ENCODE results near the gene ZNF684.

The ZNF684 gene

GRCh38 chr1:40532844-40533424 is 1.5 kb downstream of the ZNF684 start:
- H2BK5ac ChIP-seq (ENCODE audit: low read depth, low read length, poor library complexity, severe bottlenecking) = no peak overlapping the region
- H3K14ac ChIP-seq (ENCODE audit: low read length in 2 of 2) = no peak overlapping the region
- H3K4me1 ChIP-seq (ENCODE audit: control insufficient read depth, insufficient read depth, low read depth, low read length) = no peaks in the 10 kb centered on the region
- no peak overlapping the region for H2AFZ ChIP-seq (ENCODE audit: low read depth, low read length)
- no peak overlapping the region for H3K4ac ChIP-seq (ENCODE audit: low read depth in 1 of 2, low read length in 2 of 2)
- no peaks in the 10 kb centered on the region for H3K36me3 ChIP-seq (ENCODE audit: control insufficient read depth in 1 of 2, insufficient read depth in 2 of 2, low read depth in 1 of 2, low read length in 2 of 2)
- no peak overlapping the region for H2BK15ac ChIP-seq (ENCODE audit: low read depth, poor library complexity, severe bottlenecking)
- H4K91ac ChIP-seq (ENCODE audit: low read length) = no peak overlapping the region
- no peak overlapping the region for H3K23ac ChIP-seq (ENCODE audit: low read length in 2 of 2)
- no peak overlapping the region for H3K4me2 ChIP-seq (ENCODE audit: low read length, poor library complexity, severe bottlenecking)
- no peak overlapping the region for H2BK12ac ChIP-seq (ENCODE audit: low read length in 2 of 2)
- H3K79me1 ChIP-seq (replicated peaks; ENCODE audit: low read length, poor library complexity, severe bottlenecking) = peaks cover 3% of the 10 kb centered on the region
- no peaks in the 10 kb centered on the region for H3K27me3 ChIP-seq (ENCODE audit: control insufficient read depth in 1 of 2, insufficient read depth in 1 of 2, low read length in 2 of 2)
- peak overlapping the region; percentile 88 for H3K9ac ChIP-seq (ENCODE audit: low read length)
- H3K27ac ChIP-seq (ENCODE audit: low read length, poor library complexity, severe bottlenecking) = no peak overlapping the region
- no peak overlapping the region for H2AK5ac ChIP-seq (ENCODE audit: low read length, severe bottlenecking)
- DNase-seq = peak; percentile 67
- H2BK120ac ChIP-seq (ENCODE audit: low read depth, low read length) = no peak overlapping the region
- no peak overlapping the region for H4K8ac ChIP-seq (ENCODE audit: low read length)
- no peak overlapping the region for H3K4me3 ChIP-seq (ENCODE audit: insufficient read depth in 1 of 2, low read depth in 1 of 2, low read length in 2 of 2)
- H3K18ac ChIP-seq (ENCODE audit: low read depth in 1 of 2, low read length in 2 of 2) = no peak overlapping the region
- H3K9me3 ChIP-seq (ENCODE audit: control insufficient read depth, low read length) = no peaks in the 10 kb centered on the region

GRCh38 chr1:40534589-40534988 is 3.2 kb downstream of the ZNF684 start:
- Histone ChIP-seq H3K14ac (ENCODE audit: low read length in 2 of 2) (no peak overlapping the region), H3K4ac (ENCODE audit: low read depth in 1 of 2, low read length in 2 of 2) (no peak overlapping the region), H3K4me2 (ENCODE audit: low read length, poor library complexity, severe bottlenecking) (no peak overlapping the region), H3K4me3 (ENCODE audit: insufficient read depth in 1 of 2, low read depth in 1 of 2, low read length in 2 of 2) (no peak overlapping the region), H4K91ac (ENCODE audit: low read length) (no peak overlapping the region), H2AFZ (ENCODE audit: low read depth, low read length) (no peak overlapping the region), H3K23ac (ENCODE audit: low read length in 2 of 2) (no peak overlapping the region), H3K18ac (ENCODE audit: low read depth in 1 of 2, low read length in 2 of 2) (no peak overlapping the region), H2AK5ac (ENCODE audit: low read length, severe bottlenecking) (no peak overlapping the region), H3K79me1 (replicated peaks; ENCODE audit: low read length, poor library complexity, severe bottlenecking) (peaks cover 6% of the 10 kb centered on the region), H2BK15ac (ENCODE audit: low read depth, poor library complexity, severe bottlenecking) (no peak overlapping the region), H3K9me3 (ENCODE audit: control insufficient read depth, low read length) (no peaks in the 10 kb centered on the region), H3K27ac (ENCODE audit: low read length, poor library complexity, severe bottlenecking) (no peak overlapping the region), H4K8ac (ENCODE audit: low read length) (no peak overlapping the region), H3K4me1 (ENCODE audit: control insufficient read depth, insufficient read depth, low read depth, low read length) (no peaks in the 10 kb centered on the region), H2BK5ac (ENCODE audit: low read depth, low read length, poor library complexity, severe bottlenecking) (no peak overlapping the region), H3K36me3 (ENCODE audit: control insufficient read depth in 1 of 2, insufficient read depth in 2 of 2, low read depth in 1 of 2, low read length in 2 of 2) (no peaks in the 10 kb centered on the region), H3K27me3 (ENCODE audit: control insufficient read depth in 1 of 2, insufficient read depth in 1 of 2, low read length in 2 of 2) (no peaks in the 10 kb centered on the region), H2BK12ac (ENCODE audit: low read length in 2 of 2) (no peak overlapping the region), H2BK120ac (ENCODE audit: low read depth, low read length) (no peak overlapping the region), H3K9ac (ENCODE audit: low read length) (no peak overlapping the region)
- DNase-seq = no peak

GRCh38 chr1:40535732-40536131 is 4.3 kb downstream of the ZNF684 start:
- no peak overlapping the region for H3K18ac ChIP-seq (ENCODE audit: low read depth in 1 of 2, low read length in 2 of 2)
- peaks cover 0 to 4% of the 10 kb centered on the region in 2 experiments for H3K36me3 ChIP-seq (ENCODE audit: control insufficient read depth in 1 of 2, insufficient read depth in 2 of 2, low read depth in 1 of 2, low read length in 2 of 2)

GRCh38 chr1:40539338-40539737 is 7.9 kb downstream of the ZNF684 start:
- H2BK15ac ChIP-seq (ENCODE audit: low read depth, poor library complexity, severe bottlenecking) = no peak overlapping the region
- peaks cover 6% of the 10 kb centered on the region for H3K79me1 ChIP-seq (replicated peaks; ENCODE audit: low read length, poor library complexity, severe bottlenecking)
- no peak overlapping the region for H4K8ac ChIP-seq (ENCODE audit: low read length)
- no peak for DNase-seq
- 95% methylated on average over 5 of the region's 7 CpGs for WGBS
- no peak overlapping the region for H3K4me2 ChIP-seq (ENCODE audit: low read length, poor library complexity, severe bottlenecking)
- no peak overlapping the region for H3K18ac ChIP-seq (ENCODE audit: low read depth in 1 of 2, low read length in 2 of 2)
- H3K23ac ChIP-seq (ENCODE audit: low read length in 2 of 2) = no peak overlapping the region
- H3K36me3 ChIP-seq (ENCODE audit: control insufficient read depth in 1 of 2, insufficient read depth in 2 of 2, low read depth in 1 of 2, low read length in 2 of 2) = peaks cover 7 to 25% of the 10 kb centered on the region in 2 experiments
- no peak overlapping the region for H2BK5ac ChIP-seq (ENCODE audit: low read depth, low read length, poor library complexity, severe bottlenecking)
- H2BK12ac ChIP-seq (ENCODE audit: low read length in 2 of 2) = no peak overlapping the region
- H3K14ac ChIP-seq (ENCODE audit: low read length in 2 of 2) = no peak overlapping the region
- no peak overlapping the region for H3K9ac ChIP-seq (ENCODE audit: low read length)
- no peak overlapping the region for H2BK120ac ChIP-seq (ENCODE audit: low read depth, low read length)
- no peak overlapping the region for H4K91ac ChIP-seq (ENCODE audit: low read length)
- no peaks in the 10 kb centered on the region for H3K27me3 ChIP-seq (ENCODE audit: control insufficient read depth in 1 of 2, insufficient read depth in 1 of 2, low read length in 2 of 2)
- no peak overlapping the region for H3K27ac ChIP-seq (ENCODE audit: low read length, poor library complexity, severe bottlenecking)
- no peak overlapping the region for H2AFZ ChIP-seq (ENCODE audit: low read depth, low read length)
- H3K9me3 ChIP-seq (ENCODE audit: control insufficient read depth, low read length) = no peaks in the 10 kb centered on the region
- no peaks in the 10 kb centered on the region for H3K4me1 ChIP-seq (ENCODE audit: control insufficient read depth, insufficient read depth, low read depth, low read length)
- no peak overlapping the region for H3K4ac ChIP-seq (ENCODE audit: low read depth in 1 of 2, low read length in 2 of 2)
- no peak overlapping the region for H3K4me3 ChIP-seq (ENCODE audit: insufficient read depth in 1 of 2, low read depth in 1 of 2, low read length in 2 of 2)
- no peak overlapping the region for H2AK5ac ChIP-seq (ENCODE audit: low read length, severe bottlenecking)

More at GRCh38 chr1:40535732-40536131, 4.3 kb downstream of the ZNF684 start:
- Histone ChIP-seq H3K4me3 (ENCODE audit: insufficient read depth in 1 of 2, low read depth in 1 of 2, low read length in 2 of 2) (no peak overlapping the region), H2BK5ac (ENCODE audit: low read depth, low read length, poor library complexity, severe bottlenecking) (no peak overlapping the region), H3K23ac (ENCODE audit: low read length in 2 of 2) (no peak overlapping the region), H3K79me1 (replicated peaks; ENCODE audit: low read length, poor library complexity, severe bottlenecking) (peaks cover 6% of the 10 kb centered on the region), H2AK5ac (ENCODE audit: low read length, severe bottlenecking) (no peak overlapping the region), H3K4me2 (ENCODE audit: low read length, poor library complexity, severe bottlenecking) (no peak overlapping the region), H3K14ac (ENCODE audit: low read length in 2 of 2) (no peak overlapping the region), H3K9ac (ENCODE audit: low read length) (no peak overlapping the region), H4K91ac (ENCODE audit: low read length) (no peak overlapping the region), H3K27ac (ENCODE audit: low read length, poor library complexity, severe bottlenecking) (no peak overlapping the region), H3K4me1 (ENCODE audit: control insufficient read depth, insufficient read depth, low read depth, low read length) (no peaks in the 10 kb centered on the region), H2AFZ (ENCODE audit: low read depth, low read length) (no peak overlapping the region), H2BK120ac (ENCODE audit: low read depth, low read length) (no peak overlapping the region), H3K9me3 (ENCODE audit: control insufficient read depth, low read length) (no peaks in the 10 kb centered on the region), H3K4ac (ENCODE audit: low read depth in 1 of 2, low read length in 2 of 2) (no peak overlapping the region), H3K27me3 (ENCODE audit: control insufficient read depth in 1 of 2, insufficient read depth in 1 of 2, low read length in 2 of 2) (no peaks in the 10 kb centered on the region), H2BK15ac (ENCODE audit: low read depth, poor library complexity, severe bottlenecking) (no peak overlapping the region), H2BK12ac (ENCODE audit: low read length in 2 of 2) (no peak overlapping the region), H4K8ac (ENCODE audit: low read length) (no peak overlapping the region)
- 100% methylated on average over 1 of the region's 2 CpGs for WGBS
- no peak for DNase-seq
